Spinal cord (tissue), 10 donors: ENCODE results near the gene MARK3. TPM values are rescaled to one million over a fixed set of nuclear protein-coding genes. Genes with fewer than 3 reads are reported as not detected.
"Not testable (repeated sequence)": the region's sequence is repeated elsewhere in the genome, so short reads cannot be mapped to it uniquely, and the experiment has no call there.

Experiments used
- DNase-seq, 6 donors: peaks; one replicate each; pipeline versions ENCODE4 v3.0.0 to v3.0.0-alpha.2; 2013 to 2015; ENCODE audit warnings: low spot score in 6 of 6, low read depth in 4 of 6
- H3K27ac ChIP-seq: one replicate; pipeline ENCODE4 v1.5.1; 2013; ENCODE audit warnings: low read depth, low read length, control low read depth
- H3K27me3 ChIP-seq: one replicate; pipeline ENCODE4 v1.6.1; 2013; ENCODE audit warnings: low read length; ENCODE audit not compliant: control insufficient read depth, insufficient read depth
- H3K36me3 ChIP-seq: one replicate; pipeline ENCODE4 v1.6.1; 2013; ENCODE audit warnings: low read length; ENCODE audit not compliant: control insufficient read depth, insufficient read depth
- H3K4me1 ChIP-seq: one replicate; pipeline ENCODE4 v1.6.1; 2013; ENCODE audit warnings: low read length; ENCODE audit not compliant: control insufficient read depth, insufficient read depth
- H3K4me3 ChIP-seq: one replicate; pipeline ENCODE4 v1.5.1; 2013; ENCODE audit warnings: low read depth, low read length, control low read depth
- H3K9me3 ChIP-seq: one replicate; pipeline ENCODE4 v1.6.1; 2013; ENCODE audit warnings: low read length; ENCODE audit not compliant: control insufficient read depth, insufficient read depth
- WGBS: methylation state at CpG from one replicate; pipeline ENCODE4 v1.1.5; 2013; ENCODE audit warnings: missing lambda C conversion rate; ENCODE audit not compliant: insufficient coverage; 5-methylcytosine and 5-hydroxymethylcytosine counted together
- polyA plus RNA-seq, 2 donors: library from polyadenylated mRNA; unstranded; fragments of 120-200 nt; gene quantifications; one replicate each; pipeline ENCODE4 v1.2.1, GENCODE V29; 2013; ENCODE audit not compliant: insufficient read length in 2 of 2
- total RNA-seq, 2 donors: library from RNA; depleted of rRNA in 1 of 2; stranded (reverse); fragments of 120-200 nt in 1 of 2; fragments of >200 nt in 1 of 2; gene quantifications; one replicate each; pipeline versions ENCODE4 v1.2.3 to v1.2.4, GENCODE V29; 2013 to 2014
- donor health status: healthy.

The MARK3 gene
- total and polyA plus RNA-seq, 4 donors, result 102 to 155 (median 124) TPM

DNA sequence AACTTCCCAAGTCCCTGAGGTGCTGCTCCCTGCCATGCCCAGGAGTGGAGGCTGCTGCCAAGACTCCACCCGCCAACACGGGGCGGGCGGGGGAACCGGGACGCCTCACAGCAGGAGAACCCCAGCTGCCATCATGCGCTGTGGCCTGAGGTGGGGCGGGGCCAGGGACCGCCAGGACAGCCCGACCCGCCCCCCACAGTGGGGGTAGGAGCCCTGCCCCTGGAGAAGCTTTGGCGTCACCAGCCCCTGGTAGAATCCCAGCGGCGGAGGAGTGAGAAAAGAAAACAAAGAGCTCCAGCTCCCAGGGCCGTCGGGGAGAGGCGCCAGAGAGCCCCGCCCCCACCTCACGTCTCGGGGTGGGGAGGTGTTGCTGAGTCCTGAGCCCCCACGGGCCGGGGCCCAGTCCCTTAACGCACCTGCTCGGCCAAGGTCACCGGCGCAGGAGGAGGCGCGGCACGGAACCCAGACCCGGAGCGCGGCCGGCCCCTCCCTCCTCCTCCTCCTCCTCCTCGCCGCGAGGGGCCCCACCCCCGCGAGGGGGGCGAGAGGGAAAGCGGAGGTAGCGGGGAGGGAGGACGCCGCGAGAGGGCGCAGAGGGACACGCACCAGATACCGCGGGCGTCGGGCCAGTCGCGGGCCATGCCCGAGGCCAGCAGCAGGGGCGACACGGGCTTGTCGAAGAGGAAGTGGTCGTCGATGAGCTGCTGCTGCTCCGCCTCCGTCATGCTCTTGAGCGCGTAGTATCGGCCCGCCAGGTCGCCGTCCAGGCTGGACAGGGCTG, 135.6 kb downstream of the MARK3 start:
- Histone ChIP-seq H3K36me3 (peaks cover 43% of the 10 kb centered on the region), H3K27me3 (no peaks in the 10 kb centered on the region), H3K4me3 (peak overlapping the region; percentile 43), H3K4me1 (peaks cover 74% of the 10 kb centered on the region), H3K9me3 (no peaks in the 10 kb centered on the region), H3K27ac (peak overlapping the region; percentile 75)
- DNase-seq, result peak in 2 of 6 donors; percentile 87 to 94
- WGBS, result 2% methylated on average over 60 of the region's 66 CpGs

DNA sequence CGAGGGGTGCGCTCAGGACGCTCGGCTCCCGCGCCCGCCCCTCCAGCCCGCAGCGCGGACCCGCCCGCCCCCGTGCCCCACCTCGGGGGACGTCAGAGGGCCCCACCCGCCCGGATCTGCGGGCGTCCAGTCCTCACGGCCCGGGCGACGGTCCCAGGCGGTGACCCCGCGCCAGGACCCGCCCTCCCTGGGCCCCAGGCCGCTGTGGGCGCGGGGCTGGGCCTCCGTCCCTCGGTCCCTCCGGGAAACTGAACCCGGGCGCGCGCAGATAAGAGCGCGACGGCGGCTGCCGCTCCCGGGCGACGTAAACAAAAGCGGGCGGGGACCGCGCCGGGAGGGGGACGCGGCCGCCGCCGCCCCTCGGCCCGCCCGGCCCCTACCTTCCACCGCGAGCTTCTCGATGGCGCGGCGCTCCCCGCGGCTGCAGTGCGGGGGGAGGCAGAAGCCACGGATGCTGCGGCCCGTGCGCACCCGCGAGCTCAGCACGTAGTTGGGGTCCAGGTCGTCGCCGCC, 136.3 kb downstream of the MARK3 start:
- H3K27ac ChIP-seq, result peak overlapping the region; percentile 75
- peak overlapping the region; percentile 59 for H3K4me3 ChIP-seq
- peaks cover 79% of the 10 kb centered on the region for H3K4me1 ChIP-seq
- no peaks in the 10 kb centered on the region for H3K9me3 ChIP-seq
- H3K27me3 ChIP-seq, result no peaks in the 10 kb centered on the region
- WGBS, result under 1% methylated on average over 76 of the region's 77 CpGs
- no peak for DNase-seq
- peaks cover 47% of the 10 kb centered on the region for H3K36me3 ChIP-seq

DNA sequence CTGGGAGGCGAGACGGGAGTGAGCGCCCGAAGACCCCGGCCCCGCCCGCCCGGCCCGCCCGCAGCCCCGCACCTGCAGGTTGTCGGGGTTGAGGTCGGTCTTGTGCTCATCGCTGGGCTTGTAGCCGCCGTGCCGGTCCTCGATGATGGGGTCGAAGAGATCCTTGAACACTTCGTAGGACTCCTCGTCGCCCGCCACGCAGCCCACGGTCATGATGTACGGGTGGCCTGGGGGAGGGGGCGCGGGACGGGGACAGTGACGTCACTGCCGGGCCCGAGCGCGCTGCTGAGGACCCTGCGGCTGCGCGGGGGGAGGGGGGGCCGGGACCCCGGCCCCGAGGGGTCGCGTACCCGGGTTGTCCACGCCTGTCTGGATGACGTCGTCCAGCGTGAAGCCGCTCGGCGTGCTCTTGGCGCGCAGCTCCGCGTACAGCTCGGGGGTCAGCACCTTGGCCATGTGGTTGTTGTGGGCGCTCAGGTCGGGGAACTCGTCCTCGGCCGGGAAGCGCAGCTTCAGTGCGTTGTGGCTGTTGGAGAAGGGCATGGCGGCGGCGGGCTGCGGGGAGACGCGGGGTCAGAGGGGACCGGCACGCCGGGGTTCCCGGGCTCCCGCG, 136.8 kb downstream of the MARK3 start:
- DNase-seq, result peak in 2 of 6 donors; percentile 81 to 91
- peaks cover 46% of the 10 kb centered on the region for H3K36me3 ChIP-seq
- 0% methylated on average over 74 of the region's 74 CpGs for WGBS
- H3K27ac ChIP-seq, result peak overlapping the region; percentile 80
- no peaks in the 10 kb centered on the region for H3K27me3 ChIP-seq
- H3K4me1 ChIP-seq, result peaks cover 75% of the 10 kb centered on the region
- no peaks in the 10 kb centered on the region for H3K9me3 ChIP-seq
- H3K4me3 ChIP-seq, result peak overlapping the region; percentile 59

DNA sequence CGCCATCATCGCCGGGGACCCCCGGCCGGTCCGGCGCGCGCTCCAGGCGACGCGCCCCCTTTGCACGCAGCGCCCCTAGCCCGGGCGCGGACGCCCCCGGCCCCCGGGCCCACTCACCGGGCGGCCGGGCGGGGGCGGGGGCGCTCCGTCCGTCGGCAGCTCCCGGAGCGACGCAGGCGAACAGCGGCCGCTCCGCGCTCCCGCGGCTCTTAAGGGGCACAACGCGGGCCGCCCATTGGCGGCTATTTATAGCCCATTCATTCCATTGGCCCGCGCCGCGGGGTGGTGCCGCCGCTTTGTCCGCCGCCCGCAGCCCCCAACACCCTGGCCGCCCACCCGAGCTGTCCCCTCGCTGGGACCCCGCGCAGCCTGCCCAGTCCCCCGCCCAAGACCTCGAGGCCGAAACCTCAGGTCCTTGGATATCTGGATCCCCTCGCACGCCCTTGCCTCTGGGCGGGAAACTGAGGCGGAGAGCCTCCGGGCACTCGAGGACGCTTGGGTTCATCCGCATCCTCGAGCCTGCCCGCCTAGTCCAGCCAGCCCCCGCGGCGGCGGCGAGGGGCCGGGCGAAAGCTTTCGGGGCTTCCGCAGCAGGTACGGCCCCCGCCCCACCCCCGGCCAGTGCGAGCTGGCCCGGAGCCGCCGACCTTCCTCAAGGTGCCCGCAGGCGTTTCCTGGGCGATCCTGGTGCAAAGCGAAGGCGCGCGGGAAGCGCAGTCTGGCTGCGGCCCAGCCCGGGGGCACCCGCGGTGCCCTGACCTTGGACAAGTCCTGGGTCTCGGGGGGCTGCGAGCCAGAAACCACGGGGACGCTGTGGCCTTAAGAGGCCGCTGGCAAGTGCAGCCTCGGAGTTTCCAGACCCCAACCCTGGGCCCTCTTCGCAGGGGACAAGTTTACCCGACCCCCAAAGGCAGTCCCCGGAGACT, 137.7 kb downstream of the MARK3 start, which contains the start of gene CKB:
Gene CKB (minus strand): TSS at position 182 of the 926 bp plus-strand sequence. CDS start 337 bp downstream, outside the sequence.
- H3K4me1 ChIP-seq, result peaks cover 74% of the 10 kb centered on the region
- H3K4me3 ChIP-seq, result peak within 1 kb of the TSS; percentile 59
- WGBS, result under 1% methylated on average over 104 of the region's 107 CpGs
- no peaks in the 10 kb centered on the region for H3K27me3 ChIP-seq
- peaks cover 38% of the 10 kb centered on the region for H3K36me3 ChIP-seq
- DNase-seq, result peak in 4 of 6 donors; percentile 76 to 96 (median 88)
- peak within 1 kb of the TSS; percentile 80 for H3K27ac ChIP-seq
- H3K9me3 ChIP-seq, result no peaks in the 10 kb centered on the region

DNA sequence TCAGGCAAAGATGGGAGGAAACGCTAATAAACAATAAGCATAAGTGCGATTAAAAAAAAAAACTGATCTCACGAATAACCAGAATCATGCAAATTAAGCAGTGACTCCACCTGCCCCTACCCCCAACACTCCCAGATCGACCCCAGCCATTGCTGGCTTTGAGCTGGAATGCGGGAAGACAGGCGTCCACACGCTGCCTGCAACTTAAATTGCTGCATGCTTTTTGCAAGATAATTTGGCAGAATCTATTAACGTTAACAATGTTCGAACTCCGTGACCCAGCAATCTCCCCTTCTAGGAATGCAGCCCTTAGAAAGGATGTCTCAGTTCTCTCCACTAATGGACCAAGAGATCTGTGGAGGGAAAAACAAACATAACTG, 138.3 kb downstream of the MARK3 start:
- H3K4me3 ChIP-seq, result peak overlapping the region; percentile 39
- H3K27me3 ChIP-seq, result no peaks in the 10 kb centered on the region
- WGBS, result 39% methylated on average over 5 of the region's 10 CpGs
- H3K9me3 ChIP-seq, result no peaks in the 10 kb centered on the region
- no peak for DNase-seq
- H3K4me1 ChIP-seq, result peaks cover 74% of the 10 kb centered on the region
- peaks cover 32% of the 10 kb centered on the region for H3K36me3 ChIP-seq
- peak overlapping the region; percentile 47 for H3K27ac ChIP-seq

DNA sequence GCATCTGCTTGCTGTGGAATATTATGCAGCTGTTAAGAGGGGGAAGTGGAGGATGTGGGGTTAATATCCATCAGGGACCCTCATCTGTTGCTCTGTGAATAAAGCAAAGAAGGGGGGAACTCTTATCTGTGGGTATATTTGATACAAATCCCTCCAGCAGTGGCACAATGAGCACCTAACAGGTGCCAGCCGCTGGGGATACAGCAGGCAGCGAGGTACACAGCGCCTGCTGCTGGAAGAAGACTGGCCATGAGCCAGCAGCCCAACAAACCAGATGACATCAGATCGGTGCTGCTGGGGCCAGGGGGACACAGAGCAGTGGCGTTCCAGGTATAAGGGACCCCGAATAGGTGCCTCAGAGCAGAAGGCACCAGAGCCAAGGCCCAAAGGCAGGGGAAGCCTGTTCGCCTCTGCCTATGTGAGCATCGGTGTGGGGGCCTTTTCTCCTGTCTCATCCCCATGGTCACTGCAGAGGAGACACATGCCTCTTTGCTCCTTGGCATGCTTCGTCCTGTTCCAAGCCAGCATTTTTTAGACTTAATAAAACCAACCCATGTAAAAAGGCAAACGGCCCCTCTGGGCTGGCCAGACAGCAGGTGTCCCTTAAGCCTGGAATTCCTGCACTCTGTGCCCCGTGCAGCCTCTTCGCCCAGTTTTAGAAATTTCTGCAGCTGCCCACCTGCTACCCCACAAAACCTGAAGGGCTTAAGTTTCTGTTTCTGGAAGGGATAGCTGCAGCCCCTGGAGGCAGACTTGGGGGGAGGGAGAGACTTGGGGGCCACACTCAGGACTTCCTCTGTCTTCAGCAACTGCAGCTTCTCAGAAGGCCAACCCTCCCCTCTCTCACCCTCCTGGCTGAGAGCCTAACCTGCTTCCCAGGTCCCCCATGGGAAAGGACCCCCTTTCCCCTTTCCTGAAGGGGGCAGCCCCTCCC, 139.1 kb downstream of the MARK3 start:
- Histone ChIP-seq H3K27me3 (no peaks in the 10 kb centered on the region), H3K4me3 (no peak overlapping the region), H3K4me1 (peaks cover 71% of the 10 kb centered on the region), H3K27ac (no peak overlapping the region), H3K9me3 (no peaks in the 10 kb centered on the region), H3K36me3 (peaks cover 25% of the 10 kb centered on the region)
- 54% methylated on average over 11 of the region's 12 CpGs for WGBS
- DNase-seq, result no peak

DNA sequence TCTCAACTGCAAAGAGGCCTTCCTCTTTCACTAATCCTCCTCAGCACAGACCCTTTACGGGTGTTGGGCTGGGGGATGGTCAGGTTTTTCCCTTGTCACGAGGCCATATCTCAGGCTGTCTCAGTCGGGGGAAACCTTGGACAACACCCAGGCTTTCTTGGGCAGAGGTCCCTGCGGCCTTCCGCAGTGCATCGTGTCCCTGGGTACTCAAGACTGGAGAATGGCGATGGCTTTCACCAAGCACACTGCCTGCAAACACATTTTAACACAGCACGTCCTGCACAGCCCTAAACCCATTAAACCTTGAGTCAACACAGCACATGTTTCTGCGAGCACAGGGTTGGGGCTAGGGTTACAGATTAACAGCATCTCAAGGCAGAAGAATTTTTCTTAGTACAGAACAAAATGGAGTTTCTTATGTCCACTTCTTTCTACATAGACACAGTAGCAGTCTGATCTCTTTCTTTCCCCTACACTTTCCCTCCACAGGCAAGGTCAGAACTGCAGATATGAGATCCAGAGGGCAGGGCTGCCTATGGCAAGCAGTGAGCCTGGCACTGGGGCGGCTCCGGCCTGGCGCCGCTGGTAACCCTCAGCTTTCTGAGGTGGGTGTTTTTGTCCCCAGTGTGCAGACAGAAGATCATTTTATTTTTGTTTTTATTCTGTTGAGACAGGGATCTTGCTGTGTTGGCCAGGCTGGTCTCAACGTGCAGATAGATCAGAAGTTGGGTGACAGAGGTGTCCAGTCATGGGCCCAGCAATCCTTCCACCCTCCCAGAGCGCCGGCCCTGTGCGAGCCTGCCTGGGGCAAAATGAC, 140.4 kb downstream of the MARK3 start:
- Histone ChIP-seq H3K4me1 (peaks cover 71% of the 10 kb centered on the region), H3K36me3 (peaks cover 23% of the 10 kb centered on the region)
- H3K9me3 ChIP-seq, H3K4me3 ChIP-seq, H3K27ac ChIP-seq, DNase-seq, H3K27me3 ChIP-seq: not testable (repeated sequence)
- 48% methylated on average over 16 of the region's 17 CpGs for WGBS

DNA sequence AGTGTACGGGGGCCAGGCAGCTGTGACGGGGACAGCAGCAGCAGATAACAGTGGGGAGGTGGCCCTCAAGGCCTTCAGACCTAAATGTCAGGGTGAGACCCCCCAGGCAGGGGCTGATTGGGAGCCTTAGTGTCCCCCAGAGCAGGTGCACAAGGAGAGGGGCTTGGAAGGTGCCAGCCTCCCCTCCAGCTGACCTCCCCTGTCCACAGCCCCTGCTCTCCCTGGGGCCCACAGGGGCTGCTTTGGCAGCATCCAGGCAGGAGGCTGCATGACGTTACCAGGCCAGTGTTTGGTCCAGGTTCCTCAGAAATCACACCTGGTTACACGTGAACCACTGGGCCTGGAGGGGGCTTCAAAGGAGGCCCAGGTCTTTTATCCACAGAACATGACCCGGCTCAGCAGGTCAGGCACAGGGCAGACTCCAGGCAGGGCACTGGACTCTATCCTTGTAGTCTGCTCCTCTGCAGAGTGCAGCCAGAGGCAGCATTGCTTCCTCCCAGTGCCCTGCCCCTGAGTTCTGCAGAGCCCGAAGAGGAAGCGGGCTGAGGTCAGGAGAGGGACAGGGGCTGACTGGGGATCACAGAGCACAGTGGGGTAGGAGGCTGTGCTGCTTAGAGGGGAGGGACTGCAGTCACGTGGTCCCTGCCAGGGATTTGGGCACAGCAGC, 141.2 kb downstream of the MARK3 start:
- Histone ChIP-seq H3K4me3 (no peak overlapping the region), H3K27me3 (no peaks in the 10 kb centered on the region), H3K9me3 (no peaks in the 10 kb centered on the region), H3K27ac (no peak overlapping the region), H3K36me3 (peaks cover 25% of the 10 kb centered on the region), H3K4me1 (peaks cover 72% of the 10 kb centered on the region)
- 88% methylated on average over 5 of the region's 8 CpGs for WGBS
- DNase-seq, result no peak
